Anterior cingulate cortex (tissue), 58 donors: Measurements from ENCODE around the gene TOP1.
"Not testable (repeated sequence)": the region's sequence is repeated elsewhere in the genome, so short reads cannot be mapped to it uniquely, and the experiment has no call there.

Experiments
- DNase-seq, 58 donors: peaks; one replicate each; lab custom pipeline; 2025; lab: John Stamatoyannopoulos, UW

Gene TOP1

DNA sequence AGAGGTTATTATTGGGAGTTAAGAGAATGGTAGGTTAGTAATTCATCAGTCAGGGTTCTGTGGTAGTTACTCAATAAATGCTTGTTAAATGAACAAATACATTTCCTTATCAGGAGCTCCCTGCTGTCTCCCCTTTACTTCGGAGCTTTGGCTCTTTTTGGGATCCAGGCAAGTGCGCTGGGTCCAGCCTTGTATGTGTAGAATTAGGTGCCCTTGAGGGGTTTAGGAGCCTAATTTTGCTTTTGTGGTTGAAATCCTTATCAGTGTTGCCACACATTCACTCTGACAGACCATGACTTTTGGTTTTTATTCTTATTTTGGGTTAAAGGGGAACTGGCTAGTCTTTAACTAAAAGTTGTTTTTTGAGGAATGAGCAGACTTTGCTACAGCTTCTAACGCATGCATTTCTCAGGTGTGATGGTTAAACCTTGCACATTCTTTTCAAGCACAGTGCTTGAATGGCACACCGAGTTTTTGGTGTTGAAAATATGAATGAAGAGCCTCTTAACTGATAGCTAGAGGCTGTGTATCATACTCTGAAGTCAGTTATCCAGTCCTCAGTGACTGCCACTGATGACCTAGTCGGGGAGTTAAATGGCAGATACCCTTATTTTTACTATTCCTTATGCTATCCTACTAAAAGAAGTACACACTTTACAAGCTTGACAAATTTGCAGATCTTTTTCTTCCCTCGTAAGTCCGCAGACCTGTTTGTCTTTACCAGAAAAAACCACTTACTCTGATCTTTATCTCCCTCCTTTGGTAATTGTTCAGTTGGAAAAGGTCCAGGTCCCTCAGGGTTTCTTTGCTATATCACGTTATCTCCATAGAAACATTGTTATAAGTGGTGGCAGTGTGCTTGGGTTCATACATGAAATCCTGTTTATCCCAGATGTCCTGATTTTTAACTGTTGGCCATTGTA, 58.0 kb downstream of the TOP1 start:
- no peak for DNase-seq

DNA sequence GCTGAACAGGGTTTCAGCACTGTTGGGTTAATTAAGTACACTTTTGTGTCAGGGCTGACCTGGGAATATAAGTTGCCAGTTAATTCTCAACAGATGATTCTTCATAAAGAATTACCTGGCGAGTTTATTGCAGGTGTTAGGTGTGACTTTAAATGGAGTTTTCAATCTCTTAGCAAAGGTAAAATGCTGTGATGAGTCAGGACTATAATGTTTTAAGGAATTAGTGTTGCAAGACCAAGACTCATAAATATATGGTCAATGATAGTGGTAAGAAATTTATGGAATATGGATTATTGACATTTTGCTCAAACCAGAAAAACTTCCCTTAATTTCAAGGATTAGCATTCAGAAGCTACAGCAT, 58.7 kb downstream of the TOP1 start:
- DNase-seq: no peak

DNA sequence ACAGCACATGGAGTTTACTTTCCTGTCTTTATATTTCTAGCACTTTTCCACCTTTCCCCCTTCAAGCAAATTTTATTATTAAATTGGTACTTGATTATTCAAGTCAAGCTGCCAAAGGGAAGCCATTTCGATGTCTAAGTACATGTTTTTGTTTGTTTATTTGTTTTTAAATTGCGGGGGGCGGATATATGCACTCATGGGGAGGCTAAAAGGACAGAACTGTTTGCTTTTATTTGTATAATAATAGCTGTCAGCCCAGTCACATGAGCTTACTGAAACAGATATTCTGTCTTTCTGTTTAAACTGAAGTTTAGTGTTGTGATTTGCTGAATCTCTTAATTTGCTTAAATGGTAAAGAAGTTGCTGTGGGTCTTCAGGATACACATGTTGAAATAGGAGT, 59.2 kb downstream of the TOP1 start:
- no peak for DNase-seq

DNA sequence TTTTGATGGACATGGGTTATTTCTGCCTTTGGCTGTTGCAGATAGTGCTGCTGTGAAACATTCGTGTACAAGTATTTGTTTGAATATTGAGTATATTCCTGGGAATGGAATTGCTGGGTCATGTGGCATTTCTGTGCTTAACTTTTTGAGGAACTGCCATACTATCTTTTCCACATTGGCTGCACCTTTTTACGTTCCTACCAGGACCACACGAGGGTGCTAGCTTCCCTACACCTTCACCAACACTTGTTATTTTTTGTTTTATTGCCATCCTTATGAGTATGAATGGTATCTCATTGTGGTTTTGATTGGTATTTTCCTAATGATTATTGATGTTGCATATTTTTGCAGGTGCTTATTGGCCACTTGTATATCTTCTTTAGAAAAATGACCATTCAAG, 60.9 kb downstream of the TOP1 start:
- no peak for DNase-seq

DNA sequence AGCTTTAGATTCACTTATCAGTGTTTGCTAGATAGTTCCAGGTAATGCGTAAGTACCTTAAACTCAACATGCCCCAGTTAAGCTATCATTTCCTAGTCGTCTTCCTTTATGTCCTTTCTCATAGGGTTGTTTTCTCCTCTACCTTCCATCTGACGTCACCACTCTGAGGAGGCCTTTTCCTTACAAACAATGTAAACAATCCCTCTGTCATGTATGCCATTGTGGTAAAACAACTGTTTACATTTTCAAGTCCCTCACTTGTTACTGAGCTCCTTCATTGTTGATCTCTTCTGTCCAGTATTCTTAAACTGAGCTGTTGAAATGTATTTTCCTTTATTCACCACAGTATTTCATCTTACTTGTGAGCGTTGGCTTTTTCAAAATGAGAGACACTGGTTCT, 63.3 kb downstream of the TOP1 start:
- no peak for DNase-seq

DNA sequence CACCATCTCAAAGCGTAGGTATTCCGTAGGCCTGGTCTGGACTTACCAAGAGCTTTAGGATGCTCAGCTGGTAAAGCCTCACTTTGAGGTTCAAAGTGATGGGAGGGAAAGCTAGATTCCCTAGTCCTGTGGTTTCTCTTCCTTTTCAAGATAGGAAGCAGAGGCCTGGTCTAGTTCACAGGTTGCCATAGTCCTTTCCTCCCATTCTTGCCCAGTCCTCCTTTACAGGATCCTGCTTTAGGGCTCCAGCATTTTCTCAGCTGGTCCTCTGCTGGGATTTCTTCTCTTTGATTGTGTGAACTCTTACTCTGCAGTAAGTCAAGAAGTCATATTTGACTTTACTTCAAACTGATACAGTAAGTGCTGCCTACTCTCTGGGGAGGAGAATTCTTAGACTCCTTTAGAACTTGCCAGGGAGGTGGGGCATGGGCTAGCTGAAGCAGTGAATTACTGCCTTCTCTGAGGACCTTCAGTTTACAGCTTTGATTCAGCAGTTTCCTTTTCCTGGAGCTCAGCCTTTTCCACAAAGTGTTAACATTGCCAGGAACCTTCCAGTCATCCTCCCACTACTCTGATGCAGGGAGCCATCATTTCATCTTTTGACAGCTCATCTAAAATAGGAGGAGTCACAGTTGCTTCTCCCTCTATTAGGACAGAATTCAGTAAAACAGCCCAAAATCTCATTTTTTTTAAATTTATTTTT, 65.9 kb downstream of the TOP1 start:
- DNase-seq: no peak

DNA sequence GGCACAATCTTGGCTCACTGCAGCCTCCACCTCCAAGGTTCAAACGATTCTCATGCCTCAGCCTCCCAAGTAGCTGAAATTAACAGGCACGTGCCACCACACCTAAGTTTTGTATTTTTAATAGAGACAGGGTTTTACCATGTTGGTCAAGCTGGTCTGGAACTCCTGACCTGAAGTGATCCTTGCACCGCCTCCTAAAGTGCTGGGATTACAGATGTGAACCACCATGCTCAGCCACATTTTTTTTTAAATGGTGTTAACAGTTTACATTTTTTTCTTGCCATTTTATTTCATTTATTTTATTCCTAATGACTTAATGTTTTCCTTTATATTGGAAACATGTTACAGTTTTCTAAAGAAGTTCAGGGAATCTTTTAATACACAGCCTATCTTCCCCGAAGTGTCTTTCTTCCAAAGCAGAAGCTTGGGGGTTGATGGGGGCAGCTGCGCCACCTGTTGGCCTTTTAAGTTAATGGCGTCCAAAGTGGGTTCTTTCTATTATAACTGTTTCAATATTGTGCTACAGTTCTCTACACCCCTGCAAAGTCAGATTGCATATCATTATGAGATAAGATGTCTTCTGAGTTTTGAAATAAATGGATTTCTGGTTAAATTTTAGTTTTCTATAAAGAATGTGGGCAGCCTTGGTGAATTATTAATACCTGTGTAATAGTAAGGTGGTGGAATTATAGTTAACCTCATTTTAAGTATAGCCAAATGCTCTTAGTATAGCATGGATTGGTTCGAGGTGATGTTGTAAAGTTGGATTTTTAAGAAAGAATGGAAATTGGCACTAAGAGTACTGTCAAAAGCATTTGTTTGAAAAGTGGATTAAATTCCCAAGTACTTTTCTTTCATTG, 66.7 kb downstream of the TOP1 start:
- DNase-seq: peak in 26 of 58 donors; percentile 0 to 57 (median 18)

DNA sequence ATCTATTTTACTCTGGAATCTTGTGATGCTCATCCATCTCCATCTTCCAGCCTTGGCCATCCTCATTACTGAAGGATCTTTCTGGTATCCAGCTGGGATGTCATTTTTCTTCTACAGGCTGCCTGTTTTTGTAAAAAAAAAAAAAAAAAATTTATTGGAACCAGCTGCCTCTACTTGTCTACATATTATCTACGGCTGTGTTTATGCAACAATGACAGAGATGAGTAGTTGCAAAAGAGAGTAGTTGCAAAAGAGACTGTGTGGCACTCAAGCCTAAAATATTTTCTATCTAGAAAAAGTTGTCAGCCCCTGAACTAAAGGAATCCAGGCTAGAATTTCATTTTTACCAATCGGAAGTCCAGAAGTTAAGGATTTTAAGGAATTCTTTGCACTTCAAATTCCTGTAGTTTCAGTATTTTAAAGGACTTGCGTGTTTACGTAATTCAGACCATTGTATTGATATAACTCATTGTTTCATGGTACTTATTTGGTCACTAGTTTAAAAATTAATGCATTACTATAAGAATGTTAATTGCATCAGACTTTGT, 70.2 kb downstream of the TOP1 start:
- DNase-seq: no peak

DNA sequence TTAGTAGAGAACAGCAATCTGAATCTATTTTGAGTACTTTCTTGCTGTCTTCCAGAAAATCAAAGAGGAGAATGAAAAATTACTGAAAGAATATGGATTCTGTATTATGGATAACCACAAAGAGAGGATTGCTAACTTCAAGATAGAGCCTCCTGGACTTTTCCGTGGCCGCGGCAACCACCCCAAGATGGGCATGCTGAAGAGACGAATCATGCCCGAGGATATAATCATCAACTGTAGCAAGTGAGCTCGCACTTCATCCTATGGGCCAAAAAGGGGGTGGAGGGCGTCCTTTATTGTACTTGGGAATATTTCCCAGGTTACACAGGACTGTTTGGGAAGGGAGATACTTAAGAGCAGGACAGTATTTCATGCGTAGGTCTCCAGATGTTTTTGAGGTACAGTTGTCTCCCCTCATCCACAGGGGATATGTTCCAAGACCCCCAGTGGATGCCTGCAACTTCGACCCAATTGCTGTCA, 71.4 kb downstream of the TOP1 start:
- DNase-seq: no peak

DNA sequence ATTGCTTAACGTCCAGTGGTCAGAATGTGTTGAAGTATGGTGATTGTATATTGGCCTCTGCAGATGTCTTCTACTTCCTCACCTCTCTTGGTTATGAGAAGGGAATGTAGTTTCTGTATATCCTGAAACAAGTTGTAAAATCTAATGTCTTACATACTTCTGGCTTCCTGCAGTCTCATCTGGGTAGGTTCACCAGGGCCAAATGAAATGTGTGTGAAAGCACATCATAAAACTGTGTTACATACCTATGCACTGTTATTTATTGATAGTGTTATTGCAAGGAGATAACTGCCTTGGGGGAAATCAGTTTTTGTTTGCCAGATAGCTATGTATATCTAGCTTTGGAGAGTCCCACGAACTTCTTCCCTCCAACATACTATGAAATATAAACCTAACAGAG, 73.0 kb downstream of the TOP1 start:
- no peak for DNase-seq

DNA sequence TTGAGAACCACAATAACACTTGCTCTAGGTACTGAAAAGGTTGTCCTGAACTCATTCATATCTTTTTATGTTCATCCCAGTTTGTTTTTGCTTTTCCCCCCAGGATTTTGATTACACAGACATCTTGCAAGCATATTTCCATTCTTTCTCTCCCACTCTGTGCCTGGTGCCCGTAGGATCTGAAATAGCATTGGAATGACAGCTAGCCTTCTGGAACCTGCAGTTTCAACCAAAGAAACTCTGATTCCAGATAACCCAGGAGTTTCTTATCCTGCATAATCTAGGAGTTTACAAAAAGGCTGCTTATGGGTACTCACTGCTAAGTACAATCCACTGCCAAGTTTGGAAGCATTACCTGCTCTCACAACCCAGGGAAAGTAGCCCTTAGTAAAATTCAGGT, 79.9 kb downstream of the TOP1 start:
- no peak for DNase-seq

DNA sequence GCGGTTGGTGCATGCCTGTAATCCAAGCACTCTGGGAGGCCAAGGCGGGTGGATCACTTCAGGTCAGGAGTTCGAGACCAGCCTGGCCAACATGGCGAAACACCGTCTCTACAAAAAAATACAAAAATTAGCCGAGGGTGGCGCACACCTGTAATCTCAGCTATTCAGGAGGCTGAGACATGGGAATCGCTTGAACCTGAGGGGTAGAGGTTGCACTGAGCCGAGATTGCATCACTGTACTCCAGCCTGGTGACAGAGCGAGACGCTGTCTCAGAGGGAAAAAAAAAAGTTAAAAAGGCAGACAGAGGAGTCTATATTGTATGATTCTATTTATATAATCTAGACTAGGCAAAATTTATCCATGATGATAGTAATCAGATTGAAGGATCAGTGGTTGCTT, 81.4 kb downstream of the TOP1 start:
- DNase-seq: no peak

DNA sequence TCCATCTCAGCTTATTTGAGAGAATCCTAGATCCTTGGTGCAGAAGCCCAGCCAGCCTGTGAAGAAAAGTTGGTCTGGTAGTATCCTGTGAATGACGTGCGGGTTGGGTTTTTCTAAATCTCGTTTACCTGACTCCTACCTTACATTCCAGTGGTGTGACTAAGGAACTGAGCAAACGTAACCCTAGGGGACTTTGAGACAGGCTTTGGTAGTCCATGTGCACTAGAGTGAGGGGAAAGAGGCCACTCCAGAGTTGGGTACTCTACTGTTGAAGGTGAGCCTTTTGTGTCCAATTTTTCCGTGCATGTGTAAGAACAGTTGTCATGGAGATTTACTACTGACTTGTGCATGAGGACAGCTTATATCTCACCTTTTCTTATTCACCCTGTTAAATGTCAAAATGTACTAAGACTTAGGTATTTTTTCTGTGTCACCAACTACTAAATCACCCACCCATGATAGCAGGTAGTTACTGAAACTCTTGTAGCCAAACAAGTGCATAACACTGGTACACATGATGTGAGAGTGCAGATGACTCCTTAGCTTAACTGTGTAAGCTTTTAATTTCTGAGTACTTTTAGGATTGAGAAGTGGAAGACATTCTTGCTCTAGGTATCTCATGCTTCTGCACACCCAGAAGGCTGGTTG, 82.4 kb downstream of the TOP1 start:
- DNase-seq: no peak

DNA sequence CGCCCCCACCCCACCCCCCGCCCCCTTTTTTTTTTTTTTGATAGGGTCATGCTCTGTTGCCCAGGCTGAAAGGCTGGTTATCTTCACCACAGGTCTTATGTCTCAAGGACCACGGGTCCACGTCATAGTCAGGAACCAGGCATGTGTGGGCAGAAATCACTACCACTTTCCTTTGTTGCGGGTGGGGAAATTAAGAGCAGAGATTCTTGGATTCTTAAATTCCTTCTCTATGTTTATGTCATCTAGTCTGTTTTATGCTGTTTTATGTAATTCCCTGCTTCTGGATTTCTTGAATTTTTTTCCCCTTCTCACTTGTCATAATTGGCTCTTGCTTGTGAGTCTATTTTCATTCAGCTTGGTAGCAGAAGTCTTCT, 82.9 kb downstream of the TOP1 start:
- DNase-seq: no peak

DNA sequence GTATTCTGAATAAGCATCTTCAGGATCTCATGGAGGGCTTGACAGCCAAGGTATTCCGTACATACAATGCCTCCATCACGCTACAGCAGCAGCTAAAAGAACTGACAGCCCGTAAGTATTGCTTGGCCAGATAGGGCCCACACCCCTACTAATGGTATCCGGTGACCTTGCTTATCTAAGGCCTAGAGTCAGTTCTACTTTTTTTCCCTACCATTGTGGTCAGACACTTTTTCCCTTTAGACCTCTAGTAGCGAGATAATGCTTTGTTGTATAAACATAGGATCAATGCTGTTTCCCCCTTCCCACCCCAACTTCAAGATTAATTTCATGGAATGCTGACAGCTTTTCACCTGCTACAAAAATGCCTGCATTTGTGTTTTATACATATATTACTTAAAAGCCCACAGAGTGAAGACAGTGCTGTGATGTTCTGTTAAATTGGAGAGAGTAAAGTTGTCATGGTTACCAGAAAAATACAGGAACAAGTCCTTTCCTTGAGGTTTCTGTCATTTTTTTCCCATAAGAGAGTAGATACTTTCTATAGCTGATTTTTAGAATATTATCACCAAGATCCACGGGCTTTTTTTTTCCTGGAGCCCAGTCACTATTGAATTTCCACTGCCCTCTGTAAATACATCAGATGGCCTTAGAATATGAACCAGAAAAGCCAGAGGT, 87.8 kb downstream of the TOP1 start:
- DNase-seq: no peak

DNA sequence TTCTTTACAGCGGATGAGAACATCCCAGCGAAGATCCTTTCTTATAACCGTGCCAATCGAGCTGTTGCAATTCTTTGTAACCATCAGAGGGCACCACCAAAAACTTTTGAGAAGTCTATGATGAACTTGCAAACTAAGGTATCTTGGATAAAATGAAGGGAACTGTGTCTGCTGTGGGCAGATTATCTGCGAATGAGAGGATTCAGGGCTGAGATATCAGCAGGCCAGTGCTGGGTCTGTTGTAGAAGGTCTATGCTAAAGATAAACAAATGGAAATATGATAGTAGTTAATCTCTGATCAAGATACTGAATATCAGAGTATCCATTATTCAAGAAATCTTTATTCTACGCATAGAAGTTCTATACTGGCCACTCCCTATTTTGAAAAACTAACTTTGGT, 89.5 kb downstream of the TOP1 start:
- not testable (repeated sequence) for DNase-seq

DNA sequence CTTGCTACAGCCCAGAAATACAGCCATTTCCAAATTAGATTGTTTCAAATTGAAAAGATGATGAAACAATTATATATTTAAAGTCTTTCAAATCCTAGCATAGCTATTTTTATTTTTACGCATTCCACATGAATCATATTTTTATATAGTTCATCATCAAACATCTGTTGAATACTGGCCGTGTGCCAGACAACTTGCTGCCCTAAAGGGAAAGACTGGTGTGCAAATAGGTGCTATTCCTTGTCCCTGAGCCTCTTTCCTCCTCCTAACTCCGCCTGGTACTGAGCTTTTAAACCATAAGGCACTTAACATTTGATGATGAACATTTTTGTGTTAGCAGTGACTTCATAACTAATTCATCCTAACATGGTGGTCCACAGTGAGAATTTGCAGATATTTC, 90.0 kb downstream of the TOP1 start:
- no peak for DNase-seq

DNA sequence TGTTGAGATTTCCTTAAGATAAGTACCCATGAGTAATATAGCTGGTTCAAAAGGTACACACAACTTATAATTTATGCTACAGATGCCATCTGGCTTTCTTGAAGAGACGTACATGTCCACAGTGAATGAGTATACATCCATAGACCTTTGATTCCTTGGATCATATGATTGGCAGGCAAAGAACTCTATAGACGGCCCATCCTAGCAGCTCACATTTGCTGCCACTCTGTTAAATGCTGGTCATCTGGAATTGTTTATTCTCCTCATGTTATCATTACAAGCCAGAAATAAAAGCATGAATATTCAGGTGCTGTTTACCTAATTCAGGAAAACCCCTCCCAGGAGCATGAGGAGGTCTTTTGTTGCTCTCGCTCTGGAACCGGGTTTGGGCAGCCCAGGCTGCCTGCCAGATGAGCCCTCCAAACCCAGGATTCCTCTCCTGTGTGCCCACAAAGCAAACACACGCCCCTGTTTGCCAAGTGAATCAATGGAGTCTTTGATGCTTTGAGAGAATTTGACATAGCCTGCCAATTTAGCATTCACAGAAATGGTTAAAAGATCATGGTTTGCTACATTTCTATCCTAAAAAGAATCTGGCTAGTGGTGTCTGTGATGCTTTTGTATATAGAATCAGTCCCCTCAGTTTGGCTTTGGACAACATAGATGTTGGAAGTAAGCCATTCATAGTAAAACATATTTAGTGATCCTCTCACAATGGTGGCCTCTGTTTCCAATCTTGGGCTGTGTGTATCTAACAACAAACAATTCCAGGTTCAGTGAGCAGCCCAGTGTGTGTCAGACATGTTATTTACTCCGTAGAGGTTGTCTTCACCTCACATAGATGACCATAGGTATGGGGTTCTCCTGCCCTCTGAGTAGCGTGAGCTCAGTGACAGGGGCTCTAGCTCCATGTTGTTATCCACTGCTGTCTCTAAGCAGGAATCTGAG, 91.3 kb downstream of the TOP1 start:
- DNase-seq: peak in 38 of 58 donors; percentile 12 to 84 (median 46)
